A549 (cell line): ENCODE results near the gene INA. TPM values are rescaled to one million over a fixed set of nuclear protein-coding genes. Genes with fewer than 3 reads are reported as not detected.

Source experiments
- ATAC-seq, 2 experiments: fragments of 200-7000 bp in 1 of 2; fragments of >200 bp in 1 of 2; cut with Nextera tagmentation in 1 of 2; cut with Tn5 transposase in 1 of 2; 3 replicates each; pipeline versions ENCODE4 v1.8.0 to v1.9.1; 2018 to 2020; ENCODE audit warnings: mild to moderate bottlenecking in 1 of 2, moderate library complexity in 1 of 2
- CTCF ChIA-PET: fragments of 300-600 bp; sonication (Branson Sonifier 250); formaldehyde crosslinking; extraction: SDS; loops from one replicate; lab custom pipeline; 2021; ENCODE audit warnings: antibody characterized with exemption, inconsistent platforms; lab: Yijun Ruan, JAX
- POLR2A ChIA-PET: fragments of 350-600 bp; formaldehyde crosslinking; extraction: SDS; loops from one replicate; lab custom pipeline; 2021; ENCODE audit warnings: antibody characterized with exemption, inconsistent platforms; lab: Yijun Ruan, JAX
- DNase-seq, 2 experiments: peaks; one replicate each; pipeline versions ENCODE4 v3.0.0 to v3.0.0-alpha.2; 2011 to 2016; ENCODE audit warnings: low read depth in 1 of 2, low spot score in 1 of 2
- FAIRE-seq: peaks from 2 replicates; lab custom pipeline; 2011; peaks lifted over from hg19 to GRCh38; lab: Jason Lieb, UNC
- H3K27ac ChIP-seq, 2 experiments: fragments of >200 bp; sonication (Bioruptor Twin); formaldehyde crosslinking; 3 replicates each; pipeline ENCODE4 v1.5.1; 2016 to 2017
- H3K4me1 ChIP-seq: fragments of >200 bp; sonication (Bioruptor Twin); formaldehyde crosslinking; 3 replicates; pipeline ENCODE4 v1.6.1; 2016
- H3K4me2 ChIP-seq: fragments of >200 bp; sonication (Bioruptor Twin); formaldehyde crosslinking; 3 replicates; pipeline ENCODE4 v1.6.1; 2016
- H3K4me3 ChIP-seq: fragments of >200 bp; sonication (Bioruptor Twin); formaldehyde crosslinking; 3 replicates; pipeline ENCODE4 v1.5.1; 2016
- H3K9me3 ChIP-seq: fragments of >200 bp; sonication (Bioruptor Twin); formaldehyde crosslinking; 3 replicates; pipeline ENCODE4 v1.6.1; 2016
- ATOH8 ChIP-seq: fragments of 250-450 bp; sonication (Bioruptor Pico); IDR thresholded peaks from 2 replicates; pipeline ENCODE4 v1.5.0; 2020; ENCODE audit warnings: low read depth, mild to moderate bottlenecking, moderate library complexity
- BCL3 ChIP-seq: fragments of >200 bp; sonication (Bioruptor Twin); formaldehyde crosslinking; IDR thresholded peaks from 3 replicates; pipeline ENCODE4 v1.6.1; 2016
- BHLHE40 ChIP-seq: IDR thresholded peaks from 2 replicates; pipeline ENCODE4 v1.6.1; 2012; ENCODE audit warnings: low read depth, low read length, inconsistent platforms
- CBX2 ChIP-seq: fragments of 200-600 bp; sonication (generic); IDR thresholded peaks from 2 replicates; pipeline ENCODE4 v1.6.1; 2016; ENCODE audit warnings: low read depth, mild to moderate bottlenecking, borderline replicate concordance
- CEBPB ChIP-seq, 2 experiments: fragments of >200 bp in 1 of 2; sonication (Bioruptor Twin) in 1 of 2; formaldehyde crosslinking in 1 of 2; IDR thresholded peaks; 2 replicates each; pipeline ENCODE4 v1.6.1; 2012 to 2016
- CHD2 ChIP-seq: fragments of 150-350 bp; IDR thresholded peaks from 2 replicates; pipeline ENCODE4 v1.6.1; 2014; ENCODE audit warnings: low read length; ENCODE audit not compliant: partially characterized antibody
- CHD4 ChIP-seq: fragments of 200-600 bp; sonication (generic); IDR thresholded peaks from 2 replicates; pipeline ENCODE4 v1.6.1; 2016; ENCODE audit warnings: antibody characterized with exemption, mild to moderate bottlenecking, borderline replicate concordance
- E2F6 ChIP-seq: IDR thresholded peaks from 2 replicates; pipeline ENCODE4 v1.6.1; 2012; ENCODE audit warnings: low read depth, borderline replicate concordance
- EHMT2 ChIP-seq: fragments of 200-600 bp; sonication (generic); IDR thresholded peaks from 2 replicates; pipeline ENCODE4 v1.6.1; 2016; ENCODE audit warnings: antibody characterized with exemption, low read depth, mild to moderate bottlenecking, moderate library complexity
- ELK1 ChIP-seq: fragments of 150-350 bp; IDR thresholded peaks from 2 replicates; pipeline ENCODE4 v1.6.1; 2014; ENCODE audit warnings: low read depth, mild to moderate bottlenecking, low read length
- EP300 ChIP-seq, 2 experiments: fragments of >200 bp; sonication (Bioruptor Twin); formaldehyde crosslinking; IDR thresholded peaks; 2 replicates in 1 of 2; 3 replicates in 1 of 2; pipeline ENCODE4 v1.6.1; 2016 to 2017
- FOSB ChIP-seq: fragments of 250-450 bp; sonication (Bioruptor Pico); IDR thresholded peaks from 2 replicates; pipeline ENCODE4 v1.5.0; 2020; ENCODE audit warnings: mild to moderate bottlenecking, moderate library complexity
- FOXS1 ChIP-seq: fragments of 250-450 bp; sonication (Bioruptor Pico); IDR thresholded peaks from 2 replicates; pipeline ENCODE4 v1.5.0; 2020; ENCODE audit warnings: mild to moderate bottlenecking, moderate library complexity
- GATA3 ChIP-seq: IDR thresholded peaks from 2 replicates; pipeline ENCODE4 v1.6.1; 2012; ENCODE audit warnings: borderline replicate concordance
- HDAC2 ChIP-seq: fragments of 200-600 bp; sonication (generic); IDR thresholded peaks from 2 replicates; pipeline ENCODE4 v1.6.1; 2016
- HES2 ChIP-seq: fragments of >200 bp; sonication (Bioruptor Twin); formaldehyde crosslinking; IDR thresholded peaks from 2 replicates; pipeline ENCODE4 v1.6.1; 2016
- HEYL ChIP-seq: fragments of 250-450 bp; sonication (Bioruptor Pico); IDR thresholded peaks from 2 replicates; pipeline ENCODE4 v1.8.0; 2021; ENCODE audit warnings: mild to moderate bottlenecking, moderate library complexity
- HMGXB4 ChIP-seq: fragments of 250-450 bp; sonication (Bioruptor Pico); IDR thresholded peaks from 2 replicates; pipeline ENCODE4 v1.5.0; 2021; ENCODE audit warnings: mild to moderate bottlenecking, moderate library complexity, borderline replicate concordance
- HOXA7 ChIP-seq: fragments of 250-450 bp; sonication (Bioruptor Pico); IDR thresholded peaks from 2 replicates; pipeline ENCODE4 v1.5.0; 2020; ENCODE audit warnings: mild to moderate bottlenecking, moderate library complexity
- HOXB13 ChIP-seq: fragments of 250-450 bp; sonication (Bioruptor Pico); IDR thresholded peaks from 2 replicates; pipeline ENCODE4 v1.5.0; 2020; ENCODE audit warnings: low read depth, mild to moderate bottlenecking, moderate library complexity
- JUN ChIP-seq, 2 experiments: fragments of >200 bp; sonication (Bioruptor Twin); formaldehyde crosslinking; IDR thresholded peaks; 2 replicates in 1 of 2; 3 replicates in 1 of 2; pipeline ENCODE4 v1.6.1; 2016 to 2017
- JUNB ChIP-seq: fragments of >200 bp; sonication (Bioruptor Twin); formaldehyde crosslinking; IDR thresholded peaks from 2 replicates; pipeline ENCODE4 v1.6.1; 2016
- KDM5A ChIP-seq: fragments of 200-600 bp; sonication (generic); IDR thresholded peaks from 2 replicates; pipeline ENCODE4 v1.6.1; 2016; ENCODE audit warnings: antibody characterized with exemption, mild to moderate bottlenecking
- MAFK ChIP-seq: fragments of 450-650 bp; IDR thresholded peaks from 2 replicates; pipeline ENCODE4 v1.6.1; 2014; ENCODE audit not compliant: partially characterized antibody
- NFE2L2 ChIP-seq: fragments of 150-350 bp; conservative IDR thresholded peaks from 2 replicates; pipeline ENCODE4 v1.6.1; 2014; ENCODE audit warnings: low read length
- PHF8 ChIP-seq: fragments of 200-600 bp; sonication (generic); IDR thresholded peaks from 2 replicates; pipeline ENCODE4 v1.6.1; 2016; ENCODE audit warnings: low read depth, mild to moderate bottlenecking, antibody characterized with exemption, moderate library complexity, borderline replicate concordance
- POLR2AphosphoS2 ChIP-seq: conservative IDR thresholded peaks from 2 replicates; pipeline ENCODE4 v1.6.1; 2012; ENCODE audit warnings: low read length, improper control_type of control experiment, inconsistent platforms
- RARB ChIP-seq: fragments of 250-450 bp; sonication (Bioruptor Pico); IDR thresholded peaks from 2 replicates; pipeline ENCODE4 v1.8.0; 2021; ENCODE audit warnings: mild to moderate bottlenecking, moderate library complexity
- RCOR1 ChIP-seq: fragments of 150-350 bp; IDR thresholded peaks from 2 replicates; pipeline ENCODE4 v1.6.1; 2014; ENCODE audit warnings: antibody characterized with exemption, low read length, low read depth
- SMC3 ChIP-seq: fragments of >200 bp; sonication (Bioruptor Twin); formaldehyde crosslinking; IDR thresholded peaks from 3 replicates; pipeline ENCODE4 v1.6.1; 2018; ENCODE audit warnings: inconsistent platforms
- SREBF2 ChIP-seq: fragments of 450-650 bp; IDR thresholded peaks from 2 replicates; pipeline ENCODE4 v1.6.1; 2014; ENCODE audit warnings: mild to moderate bottlenecking, moderate library complexity
- USF2 ChIP-seq: fragments of 450-650 bp; IDR thresholded peaks from 2 replicates; pipeline ENCODE4 v1.6.1; 2014; ENCODE audit warnings: antibody characterized with exemption
- ZC3H11A ChIP-seq: fragments of 450-650 bp; IDR thresholded peaks from 2 replicates; pipeline ENCODE4 v1.6.1; 2014; ENCODE audit warnings: antibody characterized with exemption, mild to moderate bottlenecking
- ZSCAN20 ChIP-seq: fragments of 250-450 bp; sonication (Bioruptor Pico); IDR thresholded peaks from 2 replicates; pipeline ENCODE4 v1.8.0; 2022; ENCODE audit warnings: mild to moderate bottlenecking, moderate library complexity
- WGBS: methylation state at CpG from one replicate; pipeline ENCODE4 v1.1.6; 2017; ENCODE audit errors: missing lambda C conversion rate; 5-methylcytosine and 5-hydroxymethylcytosine counted together
- polyA minus RNA-seq: library from RNA; depleted of rRNA, polyadenylated mRNA; stranded (reverse); fragments of >200 nt; gene quantifications from 2 replicates; pipeline ENCODE4 v1.2.3, GENCODE V29; 2011; rRNA and poly(A)+ RNA removed
- polyA plus RNA-seq, 4 experiments: library from polyadenylated mRNA; depleted of rRNA in 3 of 4; stranded (reverse); fragments of >200 nt; fragmentation: RNase III in 1 of 4; extraction: RNeasy Plus Mini Kit Qiagen cat#74134 plus additional on column Dnase treatment in 1 of 4; gene quantifications; 2 replicates in 3 of 4; 3 replicates in 1 of 4; pipeline ENCODE4 v1.2.3, GENCODE V29; 2011 to 2017

The INA gene
- 30.2 and 32.0 TPM in 2 replicates for polyA plus RNA-seq (2011; rRNA removed)
- 15.0 and 15.7 TPM in 2 replicates for polyA plus RNA-seq (2012; cell fraction: cytosol; rRNA removed)
- 10.5 and 15.0 TPM in 2 replicates for polyA plus RNA-seq (2012; cell fraction: nucleus; rRNA removed)
- polyA plus RNA-seq (2017; fragmentation: RNase III; extraction: RNeasy Plus Mini Kit Qiagen cat#74134 plus additional on column Dnase treatment), result 20.9 to 22.7 TPM (median 22.5 TPM) in 3 replicates
- polyA minus RNA-seq, result 9.8 and 10.0 TPM in 2 replicates

GRCh38 chr10:103276896-103277712 is at the start of gene INA:
TSS of gene INA (plus strand) at chr10:103277138. CDS start at chr10:103277212, 74 bp downstream.
- DNase-seq, result peak; percentile 39 to 76
- TF ChIP-seq CEBPB (IDR thresholded peaks at IDR 0.05) (no peak), HMGXB4 (CRISPR knock-in tag) (no peak), JUNB (no peak), FOXS1 (no peak), CHD2 (no peak), MAFK (no peak), ZC3H11A (no peak), RARB (no peak), FOSB (no peak), EP300 (IDR thresholded peaks at IDR 0.05) (no peak), SREBF2 (no peak), SMC3 (0 out of 3 replicates have a peak, but pooled peaks have one; percentile 16), GATA3 (no peak), NFE2L2 (no peak), HDAC2 (no peak), KDM5A (no peak), BCL3 (0 out of 3 replicates have a peak, but pooled peaks have one; percentile 27), ELK1 (no peak), EHMT2 (no peak), HEYL (CRISPR knock-in tag) (no peak), USF2 (no peak), HOXB13 (CRISPR knock-in tag) (no peak), HOXA7 (CRISPR knock-in tag) (no peak), ZSCAN20 (no peak), CBX2 (no peak), HES2 (no peak), BHLHE40 (no peak), POLR2AphosphoS2 (no peak), E2F6 (peak; percentile 93), JUN (IDR thresholded peaks at IDR 0.05) (peak in 1 of 2 experiments; percentile 51; a peak in 1 of 5 replicates), CHD4 (no peak), PHF8 (no peak), ATOH8 (CRISPR knock-in tag) (no peak), RCOR1 (no peak)

More at GRCh38 chr10:103276896-103277712, at the start of gene INA:
- 0 out of 3 replicates have a peak, but pooled peaks cover 2% of the 10 kb centered on the region for H3K9me3 ChIP-seq
- H3K27ac ChIP-seq, result peak within 1 kb of the TSS; percentile 64 to 80
- FAIRE-seq, result no peak
- peak; percentile 72 to 78 for ATAC-seq
- peak within 1 kb of the TSS; percentile 90 for H3K4me2 ChIP-seq
- peaks cover 32% of the 10 kb centered on the region for H3K4me1 ChIP-seq
- peak within 1 kb of the TSS; percentile 55 for H3K4me3 ChIP-seq
- WGBS, result 41% methylated on average over 47 of the region's 105 CpGs
- CTCF ChIA-PET, result interaction anchor here (0.7 to 4.9 kb wide), 19 partner anchors 10 to 360 kb away, joined by 3 to 24 read pairs (median 4); partner anchors contain the start of gene CNNM2
- POLR2A ChIA-PET, result interaction anchor here (0.6 to 2.2 kb wide), 8 partner anchors 12 to 91 kb away, joined by 3 to 22 read pairs (median 4); partner anchors contain the start of gene TAF5
